SK-N-SH treated with all-trans-retinoic acid at 6 μM for 48 hours (cell line): Measurements from ENCODE around the gene CCDC40.

Source experiments
- CSDC2 ChIP-seq: fragments of 250-450 bp; sonication (Bioruptor Pico); IDR thresholded peaks from 2 replicates; pipeline ENCODE4 v1.5.0; 2020; ENCODE audit warnings: mild to moderate bottlenecking, moderate library complexity
- GLIS3 ChIP-seq: fragments of 250-450 bp; sonication (Bioruptor Pico); IDR thresholded peaks from 2 replicates; pipeline ENCODE4 v1.5.0; 2020; ENCODE audit warnings: mild to moderate bottlenecking, moderate library complexity
- ISL1 ChIP-seq: fragments of 250-450 bp; sonication (Bioruptor Pico); IDR thresholded peaks from 2 replicates; pipeline ENCODE4 v2.1.2; 2022; ENCODE audit warnings: mild to moderate bottlenecking, moderate library complexity
- PPARA ChIP-seq: fragments of 250-450 bp; sonication (Bioruptor Pico); IDR thresholded peaks from 2 replicates; pipeline ENCODE4 v1.5.0; 2020; ENCODE audit warnings: mild to moderate bottlenecking, borderline replicate concordance
- TCF4 ChIP-seq: fragments of 250-450 bp; sonication (Bioruptor Pico); IDR thresholded peaks from 2 replicates; pipeline ENCODE4 v1.8.0; 2021; ENCODE audit warnings: mild to moderate bottlenecking, moderate library complexity, borderline replicate concordance
- ZFP30 ChIP-seq: fragments of 450-650 bp; formaldehyde crosslinking; IDR thresholded peaks from 2 replicates; pipeline ENCODE4 v1.5.0; 2022; ENCODE audit warnings: mild to moderate bottlenecking, moderate library complexity
- ZNF70 ChIP-seq: fragments of 450-650 bp; formaldehyde crosslinking; IDR thresholded peaks from 2 replicates; pipeline ENCODE4 v1.5.0; 2020; ENCODE audit warnings: mild to moderate bottlenecking, moderate library complexity
- TF ChIP-seq, protein P1 (sequence below): fragments of 250-450 bp; sonication (Bioruptor Pico); IDR thresholded peaks from 2 replicates; pipeline ENCODE4 v1.8.0; 2020; ENCODE audit warnings: mild to moderate bottlenecking, moderate library complexity, borderline replicate concordance

DNA sequence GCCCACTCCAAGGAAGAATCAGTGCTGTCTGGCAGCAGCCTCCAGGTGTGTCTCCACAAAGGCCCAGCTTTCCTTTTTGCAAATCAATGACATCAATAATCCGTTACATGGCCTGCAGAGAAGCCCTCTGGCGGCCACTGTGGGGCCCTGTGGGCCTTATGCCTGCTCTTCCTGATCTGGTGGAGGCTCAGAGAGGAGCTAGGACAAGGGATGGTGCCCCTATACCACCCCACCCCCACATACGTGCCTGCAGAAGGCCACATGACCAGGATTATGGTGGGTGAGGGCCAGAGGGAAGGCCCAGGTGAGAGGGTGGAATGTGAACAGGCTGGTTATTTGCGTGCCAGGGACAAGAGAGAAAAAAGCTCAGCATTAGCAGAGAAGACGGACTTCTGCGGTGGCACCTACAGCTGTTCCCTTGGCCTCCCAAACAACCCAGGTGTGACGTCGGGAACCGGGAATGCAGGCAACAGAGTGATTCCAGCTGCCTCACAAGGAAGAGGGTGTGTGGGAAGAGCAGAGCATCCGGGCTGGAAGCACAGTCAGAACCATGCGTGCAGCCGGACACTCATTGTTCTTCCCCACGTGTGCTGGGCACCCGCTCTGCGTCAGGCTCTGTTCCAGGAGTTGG, 88.0 kb downstream of the CCDC40 start:
- TF ChIP-seq ZFP30 (CRISPR knock-in tag) (no peak), ZNF70 (CRISPR knock-in tag) (no peak), GLIS3 (no peak), CSDC2 (CRISPR knock-in tag) (no peak), ISL1 (CRISPR knock-in tag) (no peak), TCF4 (CRISPR knock-in tag) (no peak), PPARA (CRISPR knock-in tag) (no peak)
- TF ChIP-seq, protein P1, sequence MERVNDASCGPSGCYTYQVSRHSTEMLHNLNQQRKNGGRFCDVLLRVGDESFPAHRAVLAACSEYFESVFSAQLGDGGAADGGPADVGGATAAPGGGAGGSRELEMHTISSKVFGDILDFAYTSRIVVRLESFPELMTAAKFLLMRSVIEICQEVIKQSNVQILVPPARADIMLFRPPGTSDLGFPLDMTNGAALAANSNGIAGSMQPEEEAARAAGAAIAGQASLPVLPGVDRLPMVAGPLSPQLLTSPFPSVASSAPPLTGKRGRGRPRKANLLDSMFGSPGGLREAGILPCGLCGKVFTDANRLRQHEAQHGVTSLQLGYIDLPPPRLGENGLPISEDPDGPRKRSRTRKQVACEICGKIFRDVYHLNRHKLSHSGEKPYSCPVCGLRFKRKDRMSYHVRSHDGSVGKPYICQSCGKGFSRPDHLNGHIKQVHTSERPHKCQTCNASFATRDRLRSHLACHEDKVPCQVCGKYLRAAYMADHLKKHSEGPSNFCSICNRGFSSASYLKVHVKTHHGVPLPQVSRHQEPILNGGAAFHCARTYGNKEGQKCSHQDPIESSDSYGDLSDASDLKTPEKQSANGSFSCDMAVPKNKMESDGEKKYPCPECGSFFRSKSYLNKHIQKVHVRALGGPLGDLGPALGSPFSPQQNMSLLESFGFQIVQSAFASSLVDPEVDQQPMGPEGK (CRISPR knock-in tag), result no peak
